ENCODE measurements around the gene TFF3. TPM values are rescaled to one million over a fixed set of nuclear protein-coding genes. Genes with fewer than 3 reads are reported as not detected.

Gene TFF3
- total and polyA plus RNA-seq, 7 donors, result 14.3 to 7,065 (median 45.1) TPM

DNA sequence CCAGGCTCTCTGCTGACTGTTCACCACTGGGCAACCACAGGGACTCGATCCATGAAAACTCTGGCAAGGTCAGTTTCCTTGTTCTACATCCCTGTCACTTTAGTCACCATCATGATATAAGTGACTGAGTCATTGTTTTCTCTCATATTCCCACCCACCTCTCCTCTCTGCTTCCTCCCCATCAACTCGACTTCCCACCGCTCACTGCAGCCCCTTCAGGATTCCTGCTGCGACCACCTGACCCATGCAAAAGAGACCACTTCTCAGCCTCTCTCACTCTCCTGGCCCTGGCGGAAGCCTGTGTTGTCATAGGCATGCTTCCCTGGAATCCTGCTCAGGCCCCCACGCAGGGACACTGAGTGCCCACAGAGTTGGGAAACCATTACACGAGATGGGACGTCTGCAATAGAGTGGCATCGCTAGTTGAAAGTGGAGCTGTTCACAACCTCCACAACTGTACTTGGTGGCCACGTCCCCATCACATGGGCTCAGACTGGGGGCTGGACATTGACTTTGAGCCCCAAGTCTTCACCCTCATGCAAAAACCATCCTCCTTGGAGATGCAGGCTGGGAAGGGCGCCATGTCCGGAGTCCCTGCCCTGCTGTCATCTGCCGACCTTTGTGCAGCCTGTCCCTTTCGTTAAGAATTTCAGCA, 37.4 kb upstream of the TFF3 start:
- no peak for TF ChIP-seq POLR2AphosphoS5 (IDR thresholded peaks at IDR 0.05)
- TF ChIP-seq POLR2A (IDR thresholded peaks at IDR 0.05), result no peak
- TF ChIP-seq CTCF (IDR thresholded peaks at IDR 0.05), result no peak
- TF ChIP-seq EP300 (IDR thresholded peaks at IDR 0.05), result no peak
- intact Hi-C loops (cut with DNase I), result no loop called here
- no peaks in the 10 kb centered on the region for H3K36me3 ChIP-seq
- H3K27me3 ChIP-seq, result peaks cover 0 to 11% (median 0%) of the 10 kb centered on the region in 3 donors
- 83 to 92% methylated on average over 14 of the region's 14 CpGs for WGBS, 2 donors
- peaks cover 0 to 6% (median 0%) of the 10 kb centered on the region in 4 donors for H3K9me3 ChIP-seq
- no peak overlapping the region for H3K4me3 ChIP-seq
- H3K4me1 ChIP-seq, result no peaks in the 10 kb centered on the region
- H3K27ac ChIP-seq, result no peak overlapping the region
- peak; percentile 34 for DNase-seq

- H3K9me3 ChIP-seq, result peaks cover 0 to 3% (median 0%) of the 10 kb centered on the region in 4 donors
- TF ChIP-seq CTCF (IDR thresholded peaks at IDR 0.05) (no peak), EP300 (IDR thresholded peaks at IDR 0.05) (no peak), POLR2A (IDR thresholded peaks at IDR 0.05) (no peak), POLR2AphosphoS5 (IDR thresholded peaks at IDR 0.05) (no peak)
- H3K27ac ChIP-seq, result no peak overlapping the region
- peak; percentile 38 for DNase-seq
- peaks cover 0 to 12% (median 0%) of the 10 kb centered on the region in 3 donors for H3K27me3 ChIP-seq
- 82 to 83% methylated on average over 11 of the region's 11 CpGs for WGBS, 2 donors
- H3K36me3 ChIP-seq, result no peaks in the 10 kb centered on the region
- no peak overlapping the region for H3K4me3 ChIP-seq
- no peaks in the 10 kb centered on the region for H3K4me1 ChIP-seq
- intact Hi-C loops (cut with DNase I), result no loop called here
These were observed 36.6 kb upstream of the TFF3 start for GRCh38 chr21:42351626-42352440.

- peak; percentile 56 for DNase-seq
- no peak within 1 kb of the TSS for H3K27ac ChIP-seq
- intact Hi-C loops (cut with DNase I), result no loop called here
- peaks cover 0 to 3% (median 0%) of the 10 kb centered on the region in 4 donors for H3K9me3 ChIP-seq
- H3K4me3 ChIP-seq, result no peak within 1 kb of the TSS
- H3K27me3 ChIP-seq, result peaks cover 0 to 13% (median 0%) of the 10 kb centered on the region in 3 donors
- WGBS, 2 donors, result 54 to 73% methylated on average over 13 of the region's 13 CpGs
- H3K4me1 ChIP-seq, result no peaks in the 10 kb centered on the region
- H3K36me3 ChIP-seq, result no peaks in the 10 kb centered on the region
- TF ChIP-seq CTCF (IDR thresholded peaks at IDR 0.05), result no peak
- no peak for TF ChIP-seq POLR2AphosphoS5 (IDR thresholded peaks at IDR 0.05)
- no peak for TF ChIP-seq POLR2A (IDR thresholded peaks at IDR 0.05)
- no peak for TF ChIP-seq EP300 (IDR thresholded peaks at IDR 0.05)
These were observed 35.8 kb upstream of the TFF3 start, which contains the start of gene TFF2 for GRCh38 chr21:42350927-42351426. TFF2 (minus strand) TSS chr21:42350994; CDS start chr21:42350957, 37 bp downstream.

GRCh38 chr21:42350318-42350910, 35.2 kb upstream of the TFF3 start:
- peaks cover 0 to 3% (median 0%) of the 10 kb centered on the region in 4 donors for H3K9me3 ChIP-seq
- intact Hi-C loops (cut with DNase I), result no loop called here
- DNase-seq, result peak; percentile 30
- peaks cover 0 to 13% (median 0%) of the 10 kb centered on the region in 3 donors for H3K27me3 ChIP-seq
- no peak overlapping the region for H3K4me3 ChIP-seq
- H3K27ac ChIP-seq, result no peak overlapping the region
- H3K4me1 ChIP-seq, result no peaks in the 10 kb centered on the region
- whole genome bisulfite sequencing, 2 donors, result 84 to 91% methylated on average over 11 of the region's 11 CpGs
- TF ChIP-seq POLR2A (IDR thresholded peaks at IDR 0.05) (no peak), CTCF (IDR thresholded peaks at IDR 0.05) (no peak), POLR2AphosphoS5 (IDR thresholded peaks at IDR 0.05) (no peak), EP300 (IDR thresholded peaks at IDR 0.05) (no peak)
- no peaks in the 10 kb centered on the region for H3K36me3 ChIP-seq
